Upper lobe of left lung (tissue), 6 donors: ENCODE results near the gene KCNMA1. TPM values are rescaled to one million over a fixed set of nuclear protein-coding genes. Genes with fewer than 3 reads are reported as not detected.
A peak's percentile ranks its signal among the peaks of the same experiment; 100 is the strongest.

Source experiments
- ATAC-seq, 2 donors: fragments of 200-7000 bp; cut with Tn5 transposase; one replicate each; pipeline ENCODE4 v1.9.1; 2022; ENCODE audit warnings: mild to moderate bottlenecking in 2 of 2, moderate library complexity in 2 of 2; ENCODE audit not compliant: low FRiP score in 2 of 2
- DNase-seq, 2 donors: peaks; one replicate each; pipeline ENCODE4 v3.0.0-alpha.2; 2019 to 2020
- H3K27ac ChIP-seq, 4 donors: fragments of 200-600 bp; sonication (generic); one replicate each; pipeline ENCODE4 v1.5.1; 2016 to 2019
- H3K27me3 ChIP-seq, 4 donors: fragments of 200-600 bp; sonication (generic); one replicate each; pipeline ENCODE4 v1.5.1; 2017 to 2019
- H3K36me3 ChIP-seq, 4 donors: fragments of 200-600 bp; sonication (generic); one replicate each; pipeline ENCODE4 v1.5.1; 2016 to 2019
- H3K4me1 ChIP-seq, 4 donors: fragments of 200-600 bp; sonication (generic); one replicate each; pipeline ENCODE4 v1.5.1; 2018 to 2019
- H3K4me3 ChIP-seq, 4 donors: fragments of 200-600 bp; sonication (generic); one replicate each; pipeline ENCODE4 v1.5.1; 2017 to 2019; ENCODE audit warnings: mild to moderate bottlenecking in 2 of 4, moderate library complexity in 1 of 4
- H3K9me3 ChIP-seq, 4 donors: fragments of 200-600 bp; sonication (generic); one replicate each; pipeline ENCODE4 v1.5.1; 2018 to 2019
- EP300 ChIP-seq, 4 donors: sonication (generic); formaldehyde crosslinking; IDR thresholded peaks; one replicate each; pipeline ENCODE4 v1.5.1; 2017; ENCODE audit warnings: antibody characterized with exemption in 4 of 4, control low read depth in 2 of 4
- POLR2A ChIP-seq, 4 donors: fragments of 450-650 bp; IDR thresholded peaks; one replicate each; pipeline ENCODE4 v1.5.1; 2016 to 2017; ENCODE audit warnings: antibody characterized with exemption in 4 of 4, mild to moderate bottlenecking in 2 of 4
- POLR2AphosphoS5 ChIP-seq, 2 donors: sonication (generic); formaldehyde crosslinking; IDR thresholded peaks; one replicate each; pipeline ENCODE4 v1.5.1; 2017; ENCODE audit warnings: antibody characterized with exemption in 2 of 2
- WGBS, 2 donors: methylation state at CpG; one replicate each; pipeline ENCODE4 v1.1.5; 2017 to 2018; 5-methylcytosine and 5-hydroxymethylcytosine counted together
- total RNA-seq, 6 donors: library from RNA; depleted of rRNA in 4 of 6; stranded (reverse); fragments of >200 nt in 4 of 6; gene quantifications; one replicate each; pipeline versions ENCODE4 v1.1.0 to v1.2.1, GENCODE V29; 2016 to 2021
- TF ChIP-seq, protein P1 (sequence below), 6 experiments: fragments of 450-650 bp in 4 of 6; fragments of 200-600 bp in 2 of 6; sonication (generic) in 2 of 6; IDR thresholded peaks; one replicate each; pipeline ENCODE4 v1.5.1; 2016 to 2019; ENCODE audit warnings: antibody characterized with exemption in 6 of 6
- donor health status: DM: no; HTN: no; CAD: no; lungs with moderate emphysema.
- donor health status: DM: no; HTN: yes; CAD: no; lungs with severe emphysema.

KCNMA1 gene
- total RNA-seq, 6 donors from 2014 or later, result 5.8 to 107 (median 22.0) TPM

DNA sequence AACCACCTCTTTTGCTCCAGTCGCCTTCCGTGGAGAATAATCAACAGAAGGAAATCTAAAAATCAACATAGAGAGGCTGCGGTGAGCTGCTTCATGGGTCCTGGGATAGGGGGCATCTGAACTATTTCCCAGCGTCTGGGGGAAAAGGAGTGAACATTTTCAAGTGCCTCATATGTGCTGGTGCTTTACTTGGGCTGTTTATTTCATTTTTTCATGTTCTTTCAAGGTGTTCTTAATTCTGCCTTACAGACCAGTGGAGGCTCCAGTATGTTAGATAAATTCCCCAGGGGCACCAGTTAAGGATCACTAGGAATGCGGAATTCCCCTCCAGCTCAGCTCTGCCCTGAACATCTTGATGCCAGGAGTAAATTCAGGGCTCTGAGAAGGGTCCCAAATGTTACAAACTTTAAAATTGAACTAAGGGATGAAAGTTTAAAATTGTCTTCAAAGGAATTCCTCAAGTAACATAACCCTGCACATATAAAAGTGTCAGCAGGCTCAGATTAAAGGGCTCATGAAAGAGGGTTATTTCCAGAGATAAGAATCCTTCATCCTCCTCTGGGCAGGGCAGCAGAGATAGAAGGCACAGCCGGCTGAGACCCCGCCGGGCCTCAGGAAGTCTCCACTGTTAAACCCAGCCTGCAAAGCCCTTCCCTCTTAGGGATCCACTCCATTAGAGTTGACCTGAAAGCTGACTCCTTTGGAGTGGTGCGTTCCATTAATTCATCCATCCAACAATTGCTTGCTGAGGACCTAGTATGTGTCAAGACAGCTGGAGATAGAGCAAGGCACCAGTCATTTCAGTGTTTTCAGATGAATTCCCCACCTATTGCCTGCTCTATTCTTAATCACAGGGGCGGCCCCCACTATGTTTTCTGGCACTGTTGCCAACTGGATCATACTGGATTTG lies 345.8 kb downstream of the KCNMA1 start:
- WGBS, 2 donors, result 73 to 80% methylated on average over 10 of the region's 10 CpGs

GRCh38 chr10:77290528-77291155 lies 347.0 kb downstream of the KCNMA1 start:
- ATAC-seq, result peak in 1 of 2 donors; percentile 35
- no peaks in the 10 kb centered on the region for H3K27me3 ChIP-seq
- H3K9me3 ChIP-seq, result no peaks in the 10 kb centered on the region
- no peaks in the 10 kb centered on the region for H3K4me1 ChIP-seq
- DNase-seq, result no peak
- no peak overlapping the region for H3K27ac ChIP-seq
- H3K36me3 ChIP-seq, result no peaks in the 10 kb centered on the region
- no peak overlapping the region for H3K4me3 ChIP-seq
- no peak for TF ChIP-seq POLR2A (IDR thresholded peaks at IDR 0.05)
- WGBS, 2 donors, result 40 to 44% methylated on average over 6 of the region's 6 CpGs

More for the DNA sequence above, 345.8 kb downstream of the KCNMA1 start:
- TF ChIP-seq, protein P1, sequence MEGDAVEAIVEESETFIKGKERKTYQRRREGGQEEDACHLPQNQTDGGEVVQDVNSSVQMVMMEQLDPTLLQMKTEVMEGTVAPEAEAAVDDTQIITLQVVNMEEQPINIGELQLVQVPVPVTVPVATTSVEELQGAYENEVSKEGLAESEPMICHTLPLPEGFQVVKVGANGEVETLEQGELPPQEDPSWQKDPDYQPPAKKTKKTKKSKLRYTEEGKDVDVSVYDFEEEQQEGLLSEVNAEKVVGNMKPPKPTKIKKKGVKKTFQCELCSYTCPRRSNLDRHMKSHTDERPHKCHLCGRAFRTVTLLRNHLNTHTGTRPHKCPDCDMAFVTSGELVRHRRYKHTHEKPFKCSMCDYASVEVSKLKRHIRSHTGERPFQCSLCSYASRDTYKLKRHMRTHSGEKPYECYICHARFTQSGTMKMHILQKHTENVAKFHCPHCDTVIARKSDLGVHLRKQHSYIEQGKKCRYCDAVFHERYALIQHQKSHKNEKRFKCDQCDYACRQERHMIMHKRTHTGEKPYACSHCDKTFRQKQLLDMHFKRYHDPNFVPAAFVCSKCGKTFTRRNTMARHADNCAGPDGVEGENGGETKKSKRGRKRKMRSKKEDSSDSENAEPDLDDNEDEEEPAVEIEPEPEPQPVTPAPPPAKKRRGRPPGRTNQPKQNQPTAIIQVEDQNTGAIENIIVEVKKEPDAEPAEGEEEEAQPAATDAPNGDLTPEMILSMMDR (IDR thresholded peaks at IDR 0.05), result no peak
- TF ChIP-seq POLR2A (IDR thresholded peaks at IDR 0.05) (no peak), EP300 (IDR thresholded peaks at IDR 0.05) (no peak), POLR2AphosphoS5 (IDR thresholded peaks at IDR 0.05) (no peak)
- Histone ChIP-seq H3K27me3 (no peaks in the 10 kb centered on the region), H3K9me3 (no peaks in the 10 kb centered on the region), H3K36me3 (no peaks in the 10 kb centered on the region), H3K4me1 (no peaks in the 10 kb centered on the region), H3K4me3 (no peak overlapping the region), H3K27ac (no peak overlapping the region)
- DNase-seq, result peak in 1 of 2 donors; percentile 9
- no peak for ATAC-seq

- no peaks in the 10 kb centered on the region for H3K27me3 ChIP-seq
- WGBS, 2 donors, result 86 to 92% methylated on average over 5 of the region's 5 CpGs
- no peaks in the 10 kb centered on the region for H3K9me3 ChIP-seq
- H3K36me3 ChIP-seq, result no peaks in the 10 kb centered on the region
- no peaks in the 10 kb centered on the region for H3K4me1 ChIP-seq
- no peak for DNase-seq
- TF ChIP-seq POLR2A (IDR thresholded peaks at IDR 0.05) (no peak), POLR2AphosphoS5 (IDR thresholded peaks at IDR 0.05) (no peak), EP300 (IDR thresholded peaks at IDR 0.05) (no peak)
- TF ChIP-seq, protein P1 (IDR thresholded peaks at IDR 0.05), result no peak
- no peak overlapping the region for H3K27ac ChIP-seq
- no peak for ATAC-seq
- H3K4me3 ChIP-seq, result no peak overlapping the region
Measured at GRCh38 chr10:77289790-77290189, 347.8 kb downstream of the KCNMA1 start.

GRCh38 chr10:77289027-77289501 lies 348.5 kb downstream of the KCNMA1 start:
- H3K9me3 ChIP-seq, result no peaks in the 10 kb centered on the region
- H3K4me3 ChIP-seq, result no peak overlapping the region
- DNase-seq (no peak), ATAC-seq (peak in 1 of 2 donors; percentile 37)
- H3K27ac ChIP-seq, result no peak overlapping the region
- H3K36me3 ChIP-seq, result no peaks in the 10 kb centered on the region
- H3K4me1 ChIP-seq, result no peaks in the 10 kb centered on the region
- TF ChIP-seq POLR2A (IDR thresholded peaks at IDR 0.05) (no peak), POLR2AphosphoS5 (IDR thresholded peaks at IDR 0.05) (no peak), EP300 (IDR thresholded peaks at IDR 0.05) (no peak)
- TF ChIP-seq, protein P1 (IDR thresholded peaks at IDR 0.05), result no peak
- WGBS, 2 donors, result 65 to 86% methylated on average over 3 of the region's 3 CpGs
- no peaks in the 10 kb centered on the region for H3K27me3 ChIP-seq

GRCh38 chr10:77287647-77288120 lies 349.9 kb downstream of the KCNMA1 start:
- ATAC-seq, result no peak

More at GRCh38 chr10:77287647-77288120, 349.9 kb downstream of the KCNMA1 start:
- Histone ChIP-seq H3K4me3 (no peak overlapping the region), H3K9me3 (no peaks in the 10 kb centered on the region), H3K27ac (no peak overlapping the region), H3K36me3 (no peaks in the 10 kb centered on the region), H3K27me3 (no peaks in the 10 kb centered on the region), H3K4me1 (no peaks in the 10 kb centered on the region)
- WGBS, 2 donors, result 53 to 58% methylated on average over 2 of the region's 2 CpGs
- DNase-seq, result no peak
- TF ChIP-seq POLR2AphosphoS5 (IDR thresholded peaks at IDR 0.05) (no peak), EP300 (IDR thresholded peaks at IDR 0.05) (no peak), POLR2A (IDR thresholded peaks at IDR 0.05) (no peak)
- TF ChIP-seq, protein P1 (IDR thresholded peaks at IDR 0.05), result no peak
